Measurements from ENCODE around the gene TBC1D14. TPM values are rescaled to one million over a fixed set of nuclear protein-coding genes. Genes with fewer than 3 reads are reported as not detected.

TBC1D14 gene
- total RNA-seq, 1 experiment from 2014 or later, result 35.2 TPM

GRCh38 chr4:6999172-7000086 lies 89.8 kb downstream of the TBC1D14 start:
- no peak for DNase-seq
- Histone ChIP-seq H3K9ac (ENCODE audit: low read length) (no peak overlapping the region), H3K79me2 (ENCODE audit: low read length) (0 out of 2 replicates have a peak, but pooled peaks cover 7% of the 10 kb centered on the region), H3K27ac (ENCODE audit: low read length) (no peak overlapping the region), H3K36me3 (ENCODE audit: insufficient read depth, low read length) (peaks cover 15% of the 10 kb centered on the region; the same call in 1 of the 2 replicates), H3K9me2 (replicated peaks; ENCODE audit: insufficient read depth, low read length) (no peaks in the 10 kb centered on the region), H3K4me1 (ENCODE audit: low read length) (no peaks in the 10 kb centered on the region), H2AFZ (ENCODE audit: low read length) (no peak overlapping the region), H3K27me3 (ENCODE audit: low read length) (no peaks in the 10 kb centered on the region), H4K20me1 (ENCODE audit: insufficient read depth, low read depth, low read length) (no peaks in the 10 kb centered on the region), H3K9me3 (ENCODE audit: low read length) (no peaks in the 10 kb centered on the region), H3K4me2 (ENCODE audit: low read depth, low read length, poor library complexity, severe bottlenecking) (no peak overlapping the region), H3K4me3 (ENCODE audit: low read length) (no peak overlapping the region)

DNA sequence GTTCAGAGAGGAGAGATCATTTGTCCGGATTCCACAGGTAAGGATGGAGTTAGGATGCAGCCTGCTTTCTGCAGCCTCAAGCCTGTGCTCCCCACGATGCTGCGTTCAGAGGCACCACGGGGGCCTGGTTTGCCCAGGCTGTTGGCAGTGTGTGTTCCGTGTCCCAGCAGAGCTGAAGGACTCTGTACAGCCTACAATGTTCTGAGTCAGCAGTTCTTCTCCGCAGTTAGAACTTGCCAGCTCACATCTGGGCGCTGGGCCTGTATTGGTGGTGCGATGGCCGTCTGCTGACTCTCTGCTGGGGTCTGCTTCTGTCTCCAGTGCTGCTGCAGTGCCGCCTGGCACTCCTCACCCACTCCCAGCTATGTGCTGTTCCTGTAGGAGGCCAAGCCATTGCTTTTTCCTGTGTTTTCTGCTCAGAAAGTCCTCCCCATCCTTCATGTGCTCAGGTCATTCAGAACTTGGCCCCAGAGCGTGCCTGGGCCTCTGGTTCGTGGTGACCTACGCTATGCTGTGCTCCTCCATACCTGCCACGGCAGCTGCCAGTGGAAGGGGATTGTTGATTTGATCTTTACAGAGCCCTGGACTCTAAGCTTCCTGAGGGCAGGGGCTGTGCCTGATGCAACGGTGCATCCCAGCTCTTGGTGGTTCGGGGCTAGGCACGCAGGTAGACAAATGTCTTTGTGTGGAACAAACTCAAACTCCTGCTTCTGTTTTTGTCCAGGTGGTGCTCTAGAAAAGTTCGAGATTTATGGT lies 91.0 kb downstream of the TBC1D14 start:
- Histone ChIP-seq H3K4me3 (ENCODE audit: low read length) (no peak overlapping the region), H3K4me1 (ENCODE audit: low read length) (no peaks in the 10 kb centered on the region), H3K36me3 (ENCODE audit: insufficient read depth, low read length) (peaks cover 15% of the 10 kb centered on the region; the same call in 1 of the 2 replicates), H3K4me2 (ENCODE audit: low read depth, low read length, poor library complexity, severe bottlenecking) (no peak overlapping the region), H3K9ac (ENCODE audit: low read length) (no peak overlapping the region), H2AFZ (ENCODE audit: low read length) (no peak overlapping the region), H4K20me1 (ENCODE audit: insufficient read depth, low read depth, low read length) (no peaks in the 10 kb centered on the region), H3K9me2 (replicated peaks; ENCODE audit: insufficient read depth, low read length) (no peaks in the 10 kb centered on the region), H3K79me2 (ENCODE audit: low read length) (0 out of 2 replicates have a peak, but pooled peaks cover 7% of the 10 kb centered on the region), H3K27ac (ENCODE audit: low read length) (no peak overlapping the region), H3K27me3 (ENCODE audit: low read length) (no peaks in the 10 kb centered on the region), H3K9me3 (ENCODE audit: low read length) (no peaks in the 10 kb centered on the region)
- no peak for DNase-seq

GRCh38 chr4:7001271-7001670 lies 91.6 kb downstream of the TBC1D14 start:
- Histone ChIP-seq H2AFZ (ENCODE audit: low read length) (no peak overlapping the region), H3K4me2 (ENCODE audit: low read depth, low read length, poor library complexity, severe bottlenecking) (no peak overlapping the region), H3K27me3 (ENCODE audit: low read length) (no peaks in the 10 kb centered on the region), H3K9me2 (replicated peaks; ENCODE audit: insufficient read depth, low read length) (no peaks in the 10 kb centered on the region), H4K20me1 (ENCODE audit: insufficient read depth, low read depth, low read length) (no peaks in the 10 kb centered on the region), H3K9me3 (ENCODE audit: low read length) (no peaks in the 10 kb centered on the region), H3K36me3 (ENCODE audit: insufficient read depth, low read length) (peaks cover 15% of the 10 kb centered on the region; the same call in 1 of the 2 replicates), H3K4me3 (ENCODE audit: low read length) (no peak overlapping the region), H3K9ac (ENCODE audit: low read length) (no peak overlapping the region), H3K27ac (ENCODE audit: low read length) (no peak overlapping the region), H3K4me1 (ENCODE audit: low read length) (no peaks in the 10 kb centered on the region), H3K79me2 (ENCODE audit: low read length) (0 out of 2 replicates have a peak, but pooled peaks cover 7% of the 10 kb centered on the region)
- no peak for DNase-seq

DNA sequence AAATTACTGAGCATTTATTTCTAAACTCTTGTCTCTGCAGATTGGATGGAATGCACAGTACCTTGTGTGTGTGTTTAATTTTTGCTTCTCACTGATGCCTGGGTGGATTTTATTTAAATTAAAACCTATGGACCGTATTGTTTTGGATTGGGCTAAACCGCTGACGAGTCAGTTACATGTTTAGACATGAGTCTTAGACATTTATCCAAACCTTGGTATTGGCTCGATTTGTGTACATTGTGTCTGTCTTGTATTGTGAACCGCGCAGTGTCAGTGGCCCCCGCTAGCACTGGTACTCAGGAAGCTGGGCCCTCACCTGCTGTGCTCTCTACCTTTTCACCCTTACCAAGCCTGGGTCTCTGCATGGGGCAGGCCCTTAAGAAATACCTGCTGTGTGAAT lies 92.7 kb downstream of the TBC1D14 start:
- H3K36me3 ChIP-seq (ENCODE audit: insufficient read depth, low read length), result peaks cover 15% of the 10 kb centered on the region; the same call in 1 of the 2 replicates
- H3K9me3 ChIP-seq (ENCODE audit: low read length), result no peaks in the 10 kb centered on the region
- 0 out of 2 replicates have a peak, but pooled peaks cover 7% of the 10 kb centered on the region for H3K79me2 ChIP-seq (ENCODE audit: low read length)
- no peak overlapping the region for H3K4me3 ChIP-seq (ENCODE audit: low read length)
- no peaks in the 10 kb centered on the region for H3K4me1 ChIP-seq (ENCODE audit: low read length)
- DNase-seq, result no peak
- no peaks in the 10 kb centered on the region for H4K20me1 ChIP-seq (ENCODE audit: insufficient read depth, low read depth, low read length)
- no peaks in the 10 kb centered on the region for H3K27me3 ChIP-seq (ENCODE audit: low read length)
- H3K27ac ChIP-seq (ENCODE audit: low read length), result no peak overlapping the region
- no peak overlapping the region for H3K4me2 ChIP-seq (ENCODE audit: low read depth, low read length, poor library complexity, severe bottlenecking)
- no peak overlapping the region for H3K9ac ChIP-seq (ENCODE audit: low read length)
- no peak overlapping the region for H2AFZ ChIP-seq (ENCODE audit: low read length)
- H3K9me2 ChIP-seq (replicated peaks; ENCODE audit: insufficient read depth, low read length), result no peaks in the 10 kb centered on the region

- H3K36me3 ChIP-seq (ENCODE audit: insufficient read depth, low read length), result peaks cover 15% of the 10 kb centered on the region; the same call in 1 of the 2 replicates
Measured at GRCh38 chr4:7003176-7003878, 93.7 kb downstream of the TBC1D14 start.

GRCh38 chr4:7003879-7004240 lies 94.2 kb downstream of the TBC1D14 start:
- Histone ChIP-seq H3K9me3 (ENCODE audit: low read length) (no peaks in the 10 kb centered on the region), H3K79me2 (ENCODE audit: low read length) (0 out of 2 replicates have a peak, but pooled peaks cover 7% of the 10 kb centered on the region), H3K36me3 (ENCODE audit: insufficient read depth, low read length) (peaks cover 13% of the 10 kb centered on the region; the same call in 1 of the 2 replicates), H3K27ac (ENCODE audit: low read length) (no peak overlapping the region), H2AFZ (ENCODE audit: low read length) (no peak overlapping the region), H3K9me2 (replicated peaks; ENCODE audit: insufficient read depth, low read length) (no peaks in the 10 kb centered on the region), H3K4me2 (ENCODE audit: low read depth, low read length, poor library complexity, severe bottlenecking) (no peak overlapping the region), H4K20me1 (ENCODE audit: insufficient read depth, low read depth, low read length) (no peaks in the 10 kb centered on the region), H3K4me3 (ENCODE audit: low read length) (no peak overlapping the region), H3K27me3 (ENCODE audit: low read length) (no peaks in the 10 kb centered on the region), H3K9ac (ENCODE audit: low read length) (no peak overlapping the region), H3K4me1 (ENCODE audit: low read length) (no peaks in the 10 kb centered on the region)
- DNase-seq, result no peak

More at GRCh38 chr4:7003176-7003878, 93.7 kb downstream of the TBC1D14 start:
- DNase-seq, result no peak
- Histone ChIP-seq H3K9me3 (ENCODE audit: low read length) (no peaks in the 10 kb centered on the region), H2AFZ (ENCODE audit: low read length) (no peak overlapping the region), H3K4me2 (ENCODE audit: low read depth, low read length, poor library complexity, severe bottlenecking) (no peak overlapping the region), H3K4me1 (ENCODE audit: low read length) (no peaks in the 10 kb centered on the region), H3K79me2 (ENCODE audit: low read length) (0 out of 2 replicates have a peak, but pooled peaks cover 7% of the 10 kb centered on the region), H3K27me3 (ENCODE audit: low read length) (no peaks in the 10 kb centered on the region), H3K4me3 (ENCODE audit: low read length) (no peak overlapping the region), H3K9me2 (replicated peaks; ENCODE audit: insufficient read depth, low read length) (no peaks in the 10 kb centered on the region), H3K9ac (ENCODE audit: low read length) (no peak overlapping the region), H4K20me1 (ENCODE audit: insufficient read depth, low read depth, low read length) (no peaks in the 10 kb centered on the region), H3K27ac (ENCODE audit: low read length) (no peak overlapping the region)

DNA sequence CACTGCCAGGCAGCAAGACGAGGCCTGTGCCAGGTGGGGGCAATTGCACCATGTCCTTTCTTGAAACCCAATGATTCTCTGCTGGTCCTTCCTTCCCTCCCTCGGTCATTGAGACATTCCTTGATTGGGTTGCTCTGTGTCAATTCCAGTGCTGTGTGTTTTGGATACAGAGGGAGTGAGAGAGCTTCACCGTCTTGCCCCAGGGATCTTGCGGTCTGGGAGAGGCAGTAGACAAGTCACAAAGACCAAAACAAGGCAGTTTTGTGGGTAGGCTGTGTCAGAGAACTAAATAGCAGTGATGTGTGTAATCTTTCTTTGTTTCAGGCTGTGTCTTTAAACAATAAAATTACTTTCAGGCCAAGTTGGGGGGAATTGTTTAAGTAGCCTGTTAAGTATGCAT lies 94.7 kb downstream of the TBC1D14 start:
- no peaks in the 10 kb centered on the region for H3K27me3 ChIP-seq (ENCODE audit: low read length)
- H2AFZ ChIP-seq (ENCODE audit: low read length), result no peak overlapping the region
- H3K9me2 ChIP-seq (replicated peaks; ENCODE audit: insufficient read depth, low read length), result no peaks in the 10 kb centered on the region
- no peak for DNase-seq
- no peak overlapping the region for H3K4me2 ChIP-seq (ENCODE audit: low read depth, low read length, poor library complexity, severe bottlenecking)
- 0 out of 2 replicates have a peak, but pooled peaks cover 7% of the 10 kb centered on the region for H3K79me2 ChIP-seq (ENCODE audit: low read length)
- H3K9me3 ChIP-seq (ENCODE audit: low read length), result no peaks in the 10 kb centered on the region
- no peaks in the 10 kb centered on the region for H3K4me1 ChIP-seq (ENCODE audit: low read length)
- no peak overlapping the region for H3K9ac ChIP-seq (ENCODE audit: low read length)
- no peaks in the 10 kb centered on the region for H4K20me1 ChIP-seq (ENCODE audit: insufficient read depth, low read depth, low read length)
- H3K4me3 ChIP-seq (ENCODE audit: low read length), result no peak overlapping the region
- H3K27ac ChIP-seq (ENCODE audit: low read length), result no peak overlapping the region
- H3K36me3 ChIP-seq (ENCODE audit: insufficient read depth, low read length), result peaks cover 9% of the 10 kb centered on the region; the same call in 1 of the 2 replicates

Measured in Karpas-422 (cell line).